HG03097 (cell line): ENCODE data around the gene AREL1.

Experiments used
- ATAC-seq: cut with Tn5 transposase; IDR thresholded peaks from one replicate; pipeline ENCODE4 v1.9.1; 2021; ENCODE audit not compliant: unreplicated experiment, low FRiP score

Gene AREL1

DNA sequence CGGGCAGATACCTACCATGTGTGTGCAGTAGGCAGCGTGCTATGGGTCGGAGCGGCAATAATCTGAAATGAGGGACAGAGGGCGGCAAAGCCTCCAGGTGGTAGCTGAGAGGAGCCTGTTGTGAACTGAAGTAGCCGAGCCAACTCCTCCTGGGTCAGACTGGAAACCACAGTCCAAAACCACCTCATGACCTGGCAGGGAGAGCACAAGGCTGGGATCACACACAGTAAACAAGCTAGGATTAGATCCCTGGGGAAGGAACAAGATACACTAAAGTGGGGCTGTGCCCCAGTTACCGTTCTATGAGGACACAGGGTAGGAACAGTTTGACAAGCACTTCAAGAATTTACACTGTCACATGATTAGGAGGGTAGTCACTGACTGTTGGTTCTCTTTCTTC, 49.0 kb downstream of the AREL1 start:
- no peak for ATAC-seq

DNA sequence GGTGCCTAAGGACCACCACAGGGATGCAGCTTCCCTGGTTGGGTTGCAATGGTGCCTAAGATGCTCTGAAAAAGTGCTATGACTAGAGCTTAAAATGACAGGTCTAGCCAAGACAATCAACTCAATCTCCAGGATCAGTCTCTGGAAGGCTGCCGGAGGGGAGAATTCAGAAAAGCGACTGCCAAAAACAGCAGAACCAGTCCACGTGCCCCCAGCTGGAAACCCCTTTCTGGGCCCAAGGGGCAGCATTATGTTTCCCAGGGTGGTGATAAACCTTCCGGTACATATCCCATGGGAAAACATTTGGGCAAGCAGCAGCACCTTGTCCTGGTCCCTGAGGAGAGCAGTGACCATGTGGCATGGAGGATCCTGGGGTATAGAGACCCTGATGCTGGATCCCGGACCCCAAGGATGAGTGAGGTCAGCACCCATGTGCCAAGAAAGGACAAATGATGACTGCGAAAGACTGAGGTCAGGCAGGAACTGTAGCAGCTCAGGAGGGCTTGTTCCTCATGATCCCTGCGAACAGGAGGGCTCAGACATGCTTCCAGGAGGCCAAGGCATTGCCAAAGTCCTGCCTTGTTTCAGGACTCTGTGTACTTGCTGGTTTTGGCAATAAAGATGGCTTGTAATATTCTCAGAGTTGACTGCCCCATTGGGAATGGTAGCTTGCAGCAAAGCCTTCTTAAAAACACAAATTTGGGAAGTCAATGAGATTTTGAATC, 51.0 kb downstream of the AREL1 start:
- ATAC-seq: no peak

DNA sequence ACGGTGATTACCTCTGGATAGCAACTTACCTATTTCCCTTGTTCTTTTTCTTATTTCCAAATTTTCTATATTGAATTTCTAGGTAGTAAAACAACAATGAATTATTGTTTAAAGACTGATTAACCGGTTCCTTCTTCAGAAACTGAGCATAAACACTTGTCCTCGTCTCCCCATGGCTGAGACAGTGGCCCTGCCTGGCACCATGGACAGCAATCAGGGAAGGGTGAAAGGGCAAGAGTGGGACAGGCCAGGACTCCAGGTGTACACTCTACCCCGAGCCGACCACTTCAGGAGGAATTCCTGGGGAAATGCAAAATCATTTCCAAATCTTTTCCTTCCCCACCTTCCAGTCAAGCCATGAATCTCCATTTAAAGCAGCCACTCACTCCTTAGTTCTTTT, 52.0 kb downstream of the AREL1 start:
- ATAC-seq: no peak

DNA sequence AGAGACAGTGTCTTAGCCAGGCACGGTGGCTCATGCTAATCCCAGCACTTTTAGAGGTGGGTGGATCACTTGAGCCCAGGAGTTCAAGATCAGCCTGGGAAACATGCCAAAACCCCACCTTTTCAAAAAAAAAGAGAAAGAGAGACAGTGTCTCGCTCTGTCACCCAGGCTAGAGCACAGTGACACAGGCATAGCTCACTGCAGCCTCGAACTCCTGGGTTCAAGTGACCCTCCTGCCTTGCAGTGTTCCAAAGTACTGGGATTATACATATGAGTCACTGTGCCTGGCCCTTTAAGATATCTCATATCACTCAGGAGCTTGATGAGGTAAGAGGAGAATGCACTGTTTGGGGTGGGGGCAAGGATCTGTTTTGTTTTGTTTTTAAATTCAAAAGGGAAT, 52.7 kb downstream of the AREL1 start:
- no peak for ATAC-seq

DNA sequence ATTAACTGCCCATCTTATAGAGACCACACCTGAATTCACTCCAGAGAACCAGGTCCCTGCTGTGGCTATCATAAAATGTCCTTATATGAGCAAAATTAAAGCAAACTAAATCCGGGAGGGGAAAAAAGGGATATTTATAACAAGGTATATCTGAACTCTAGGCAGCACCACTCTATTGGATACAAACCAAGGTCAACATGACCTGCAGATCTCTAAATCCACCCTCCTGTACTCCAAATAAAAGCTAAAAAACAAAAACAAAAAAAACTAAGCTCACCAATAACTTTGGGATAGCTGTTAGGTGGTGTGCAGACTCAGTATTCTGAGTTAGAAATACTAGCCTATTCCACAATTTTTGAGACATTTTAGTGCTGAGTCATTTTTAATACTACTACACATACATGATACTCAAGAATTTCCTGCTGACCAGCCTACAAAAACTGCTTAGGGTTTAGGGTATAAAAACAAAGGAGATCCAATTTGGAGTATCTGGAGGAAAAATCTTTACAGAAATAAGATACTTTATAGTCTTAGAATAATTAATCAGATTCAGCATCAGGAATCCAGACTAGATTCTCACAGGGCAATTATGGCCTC, 54.2 kb downstream of the AREL1 start:
- ATAC-seq: no peak

DNA sequence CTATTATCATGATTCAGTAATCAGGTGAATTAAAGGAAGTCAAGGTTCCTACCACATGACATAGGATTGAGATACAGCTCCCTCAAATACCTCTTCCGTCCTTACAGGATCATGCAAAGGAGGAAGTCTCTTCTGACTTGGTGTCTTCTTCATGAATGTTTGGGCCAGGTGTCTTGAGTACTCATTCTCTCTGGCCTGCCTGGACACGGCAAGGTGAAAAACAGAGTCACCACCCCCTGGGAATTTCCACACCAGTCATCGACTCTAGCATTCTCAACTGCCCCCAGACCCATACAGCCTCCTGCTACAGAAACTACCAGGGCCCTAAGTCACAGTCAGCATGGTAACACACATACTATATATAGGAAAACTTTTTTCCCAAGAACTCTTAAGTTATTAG, 55.9 kb downstream of the AREL1 start:
- no peak for ATAC-seq

DNA sequence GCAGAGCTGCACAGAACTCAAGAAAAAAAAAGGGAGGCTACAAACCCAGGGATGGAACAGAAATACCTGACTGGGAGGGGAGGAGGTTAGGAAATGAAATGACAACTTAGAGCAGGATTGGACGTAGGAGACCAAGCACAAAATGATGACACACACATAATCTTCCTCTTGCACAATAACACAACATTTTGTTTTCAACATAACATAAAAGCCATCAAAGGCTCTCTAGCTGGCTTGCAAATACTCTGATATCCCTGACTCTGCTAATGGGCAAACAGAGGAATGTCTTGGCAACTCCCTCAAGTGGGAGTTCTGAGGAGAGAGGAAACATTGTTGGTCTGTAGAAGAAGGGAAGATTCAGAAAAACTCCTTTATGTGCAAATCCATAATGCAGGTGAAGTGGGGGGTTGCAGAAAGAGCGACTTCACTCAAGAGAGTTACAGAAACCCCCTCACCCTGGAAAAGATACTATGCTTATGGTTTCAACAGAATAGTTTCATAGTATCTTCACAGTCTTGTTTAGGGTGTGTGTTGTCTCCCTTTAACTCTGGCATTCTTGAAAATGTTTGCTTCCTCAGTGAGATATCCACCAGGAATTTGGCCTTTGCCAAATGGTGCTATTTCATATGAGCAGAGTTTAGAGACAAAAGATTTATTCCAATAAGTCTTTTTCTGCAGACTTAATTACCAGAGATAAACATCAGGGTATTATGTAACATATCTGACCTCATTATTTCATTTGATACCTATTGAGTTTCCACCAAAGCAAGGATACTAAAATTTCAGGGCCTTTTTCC, 57.1 kb downstream of the AREL1 start:
- ATAC-seq: no peak

DNA sequence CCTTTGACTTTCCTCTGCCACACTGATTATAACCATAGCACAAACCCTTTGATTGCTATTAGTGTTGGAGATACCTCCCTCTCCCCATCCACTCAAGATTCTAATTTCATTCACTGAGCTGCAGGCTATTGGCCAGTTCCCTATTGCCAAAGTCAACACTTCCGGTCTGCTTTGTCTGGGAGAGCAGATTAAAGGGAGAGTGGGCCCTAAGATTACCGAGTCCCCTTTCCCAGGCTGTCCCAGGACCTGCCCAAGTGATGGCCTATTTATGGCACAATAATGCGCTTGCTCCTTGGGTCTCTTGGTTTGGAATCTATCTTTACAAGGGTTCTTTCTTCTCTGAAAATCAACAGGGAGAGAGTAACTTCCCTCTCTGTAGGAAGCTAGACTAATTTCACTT, 57.9 kb downstream of the AREL1 start:
- no peak for ATAC-seq

DNA sequence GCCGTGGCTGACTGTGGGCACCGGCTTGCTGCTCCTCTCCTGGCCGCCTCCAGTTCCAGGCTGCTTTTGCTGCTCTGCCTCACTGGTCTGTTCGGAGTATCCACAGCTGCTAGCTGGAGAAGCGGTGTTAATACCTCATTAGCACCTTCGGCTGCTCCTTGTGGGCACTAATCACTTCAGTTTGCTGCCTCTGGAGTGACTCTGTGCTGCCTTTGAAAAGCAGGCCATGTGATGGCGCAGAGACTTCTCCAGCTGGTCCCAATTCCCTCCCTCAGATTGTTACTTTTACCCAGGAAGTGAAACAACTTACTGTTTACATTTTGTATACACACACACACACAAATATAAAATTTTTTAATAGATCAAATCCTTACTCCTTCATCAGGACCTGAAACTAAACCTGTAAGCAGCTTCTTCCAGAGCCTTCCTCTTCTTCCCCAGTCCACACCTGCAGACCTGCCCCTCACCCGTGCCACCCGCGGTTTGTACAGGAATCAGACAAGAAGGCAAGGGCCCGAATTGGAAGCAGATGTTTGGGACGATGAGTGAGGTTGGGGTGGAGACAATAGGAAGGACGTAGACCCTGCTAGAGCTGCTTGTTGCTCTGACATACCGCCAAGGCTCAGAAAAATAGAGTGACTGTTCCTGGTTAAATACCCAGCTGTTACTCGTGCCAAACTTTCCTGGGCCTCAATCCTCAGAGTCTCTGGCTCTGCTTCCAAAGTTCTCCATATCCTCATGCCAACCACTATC, 59.3 kb downstream of the AREL1 start:
- ATAC-seq: no peak

DNA sequence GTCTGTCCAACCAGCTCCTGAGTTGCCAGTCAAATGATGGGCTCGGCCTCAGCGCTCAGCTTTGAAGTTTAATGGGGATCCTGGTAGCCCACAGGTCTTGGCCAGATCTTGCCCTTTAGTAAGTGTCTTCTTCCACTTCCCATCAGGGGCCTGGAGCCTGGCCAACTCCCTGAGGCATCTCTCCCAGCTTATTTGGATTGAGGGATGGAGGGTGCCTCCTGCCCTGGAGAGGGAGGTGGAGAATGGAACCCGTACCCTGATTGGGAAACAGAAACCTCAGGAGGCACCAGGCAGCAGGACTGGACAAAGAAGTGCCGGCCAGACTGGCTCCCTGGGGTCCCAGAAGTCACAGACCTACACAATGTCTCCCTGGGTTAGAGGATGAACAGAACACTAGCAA, 60.3 kb downstream of the AREL1 start:
- no peak for ATAC-seq

DNA sequence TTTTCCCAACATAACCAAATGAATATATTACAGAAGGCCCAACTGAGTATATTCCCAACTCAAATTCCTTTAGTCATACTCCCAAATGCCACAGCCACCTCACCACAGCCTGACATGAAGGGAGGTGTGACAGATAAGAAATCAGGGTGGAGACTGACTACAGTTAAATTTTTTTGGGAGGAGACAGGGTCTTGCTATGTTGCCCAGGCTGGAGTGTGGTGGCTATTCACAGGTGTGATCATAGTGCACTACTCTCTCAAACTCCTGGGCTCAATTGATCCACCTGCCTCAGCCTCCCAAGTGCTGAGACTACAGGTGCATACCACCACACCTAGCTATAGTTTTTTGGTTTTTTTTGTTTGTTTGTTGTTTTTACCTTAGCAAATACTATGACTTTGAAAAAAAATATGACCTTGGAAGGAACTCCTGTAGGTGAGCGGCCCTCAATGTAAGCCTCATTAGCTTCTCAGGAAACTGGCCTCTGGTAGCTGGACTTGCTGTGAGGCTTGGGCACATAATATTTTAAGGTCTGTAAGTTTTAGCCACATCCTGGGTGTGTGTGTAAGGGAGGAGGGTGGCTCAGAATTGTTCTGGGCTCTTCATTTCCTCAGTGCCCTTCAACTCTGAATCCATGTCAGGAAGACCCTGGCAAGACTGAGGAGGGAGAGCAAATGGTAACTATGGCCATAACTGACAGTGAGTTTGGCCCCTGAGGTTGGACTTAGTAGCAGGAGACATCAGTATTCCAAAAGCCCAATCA, 61.8 kb downstream of the AREL1 start:
- ATAC-seq: no peak

DNA sequence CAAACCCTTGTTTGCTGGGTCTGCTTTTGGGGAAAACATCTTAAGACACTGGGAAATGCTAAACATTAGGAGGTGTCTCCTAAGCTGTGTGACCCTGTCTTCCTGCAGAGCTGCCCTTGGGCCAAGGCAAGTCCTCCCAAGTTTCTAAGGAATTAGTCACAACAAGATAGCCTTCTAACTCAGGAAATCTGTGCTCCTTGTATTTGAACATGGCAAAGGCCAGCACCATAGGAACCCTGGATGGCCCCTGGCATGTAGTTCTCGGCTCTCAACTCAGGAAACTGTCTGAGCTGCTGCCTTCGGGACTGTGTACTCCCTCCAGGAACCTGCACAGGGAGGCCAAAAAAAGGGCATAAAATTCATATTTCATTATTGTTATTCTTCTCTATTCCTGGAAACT, 63.2 kb downstream of the AREL1 start:
- no peak for ATAC-seq

DNA sequence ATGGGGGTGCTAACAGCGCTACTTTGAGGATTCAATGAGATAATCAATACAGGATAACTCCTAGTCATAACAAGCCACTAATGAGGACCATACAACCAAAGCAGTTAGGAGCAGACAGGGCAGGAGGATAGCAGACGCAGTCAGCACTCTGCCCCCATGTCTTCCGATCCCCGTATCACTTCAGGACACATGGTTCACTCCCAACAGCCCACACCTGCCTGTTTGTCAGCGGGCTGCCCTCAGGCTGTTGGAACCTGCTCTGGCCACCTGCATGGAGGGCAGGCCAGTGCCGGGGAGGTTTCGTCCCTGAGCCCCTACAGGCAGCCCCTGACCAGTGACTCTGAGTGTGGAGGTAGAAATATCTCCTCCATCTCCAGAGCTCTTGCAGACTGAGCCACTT, 63.7 kb downstream of the AREL1 start:
- no peak for ATAC-seq

DNA sequence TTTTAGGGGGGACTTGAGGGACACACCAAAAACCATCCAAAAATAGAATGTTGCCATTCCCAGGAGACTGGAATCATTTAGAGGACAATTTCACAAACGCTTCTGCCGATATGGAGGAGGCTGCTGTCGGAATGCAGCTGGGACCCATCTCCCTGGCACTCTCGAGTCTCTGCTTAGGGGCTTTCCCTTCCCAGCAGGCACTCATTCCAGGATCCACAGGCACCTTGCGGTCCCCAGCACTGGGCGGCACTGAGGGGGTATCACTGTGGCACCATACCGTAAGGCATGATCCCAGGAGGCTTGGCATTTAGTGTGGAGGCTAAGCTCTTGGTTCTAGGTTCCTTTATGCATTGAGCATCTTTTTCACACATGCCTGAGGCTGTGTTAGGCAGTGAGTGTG, 64.3 kb downstream of the AREL1 start:
- no peak for ATAC-seq

DNA sequence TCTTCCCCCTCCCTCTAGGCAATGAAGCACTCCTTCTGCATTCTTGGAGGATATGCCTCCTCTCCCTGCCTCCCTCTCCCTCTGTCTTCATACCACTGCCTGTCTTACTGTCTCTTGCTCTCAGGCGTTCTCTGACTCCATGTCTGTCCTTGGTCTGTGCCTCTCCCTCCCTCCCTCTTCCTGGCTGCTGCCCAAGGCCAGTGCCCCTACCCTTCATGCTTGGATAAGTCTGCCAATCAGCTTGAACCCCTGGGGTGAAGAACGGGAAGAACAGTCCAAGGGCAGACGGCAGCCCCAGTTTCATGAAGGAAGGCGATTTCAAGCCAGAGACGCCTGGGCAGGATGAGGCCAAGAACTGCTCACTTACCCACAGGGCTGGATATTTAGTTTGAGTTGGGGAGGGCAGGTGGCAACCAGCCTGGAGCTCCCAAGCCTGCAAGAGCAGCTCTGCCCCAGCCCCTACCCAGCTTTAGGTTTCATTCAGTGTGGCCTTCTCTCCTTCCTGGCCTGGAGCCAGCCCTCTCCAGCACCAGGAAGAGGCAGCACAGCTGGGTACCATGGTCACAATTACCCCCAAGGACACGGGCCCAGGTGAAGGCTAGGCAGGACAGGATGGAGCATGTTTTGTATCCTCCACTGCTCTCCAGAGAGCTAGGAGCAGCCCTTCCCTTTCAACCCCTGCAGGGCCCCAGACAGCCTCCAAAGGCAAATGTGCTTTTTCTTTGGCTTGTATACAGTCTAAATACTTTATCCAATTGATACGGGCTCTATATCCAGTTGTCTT, 65.0 kb downstream of the AREL1 start:
- ATAC-seq: no peak

DNA sequence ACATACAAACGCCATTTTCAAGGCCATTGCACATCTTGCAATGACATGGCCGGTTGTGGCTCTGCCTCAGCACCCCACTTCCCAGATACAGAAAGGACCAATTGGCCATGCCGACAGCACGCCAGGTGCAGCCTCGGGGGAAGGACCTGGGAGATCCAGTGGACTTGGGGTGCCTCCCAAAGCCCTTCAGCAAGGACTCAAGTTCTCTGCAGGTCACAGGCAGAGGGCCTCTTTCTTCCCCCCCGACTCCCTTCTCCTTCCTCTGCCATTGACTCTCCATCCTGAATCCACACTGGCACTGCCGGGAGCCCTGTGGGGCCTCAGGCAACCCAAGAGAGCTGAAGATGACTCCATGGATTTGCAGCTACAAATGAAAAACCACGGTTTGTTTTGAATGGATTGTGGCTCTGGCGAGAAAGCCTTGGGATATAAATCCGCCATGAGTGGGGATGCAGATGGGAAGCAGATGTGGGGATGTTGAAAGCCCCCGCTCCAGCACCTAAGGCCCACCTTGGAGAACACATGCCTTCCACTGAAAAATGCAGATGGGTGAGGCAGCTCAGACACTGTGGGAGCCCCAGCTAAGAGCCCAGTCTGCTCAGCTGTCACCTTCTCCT, 65.7 kb downstream of the AREL1 start:
- ATAC-seq: no peak

DNA sequence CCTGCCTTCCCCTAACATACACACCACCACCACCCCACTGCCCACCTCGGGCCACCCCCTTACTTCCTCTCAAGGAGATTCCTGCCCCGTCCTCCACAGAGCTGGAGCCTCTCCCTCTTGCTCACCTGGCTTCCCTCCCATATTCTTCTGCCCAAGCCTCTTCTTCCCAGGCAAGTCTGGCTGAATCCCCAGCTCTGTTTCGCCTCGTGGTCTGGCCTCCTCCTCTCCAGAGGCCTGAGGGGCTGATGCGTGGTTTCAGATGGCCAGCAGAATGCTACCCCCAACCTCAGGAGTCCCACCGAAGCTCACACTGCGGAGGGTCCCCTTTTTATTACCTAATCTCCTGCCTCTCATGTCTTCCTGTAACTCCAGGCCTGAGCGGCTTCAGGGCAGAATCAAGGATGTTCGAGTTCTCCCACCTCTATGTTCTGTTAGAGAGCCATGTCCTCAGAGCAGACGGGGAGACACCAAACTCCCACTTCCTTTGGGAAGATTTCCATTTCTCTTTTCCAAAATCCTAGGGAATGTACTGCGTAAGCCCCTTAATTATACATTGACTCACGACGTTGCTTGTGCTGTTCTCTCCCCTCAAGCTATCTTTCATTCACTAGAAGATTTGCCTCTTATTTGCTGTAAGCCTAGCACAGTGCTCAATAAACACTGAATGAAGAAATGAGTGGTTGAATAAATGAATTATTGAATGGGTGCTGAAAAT, 67.0 kb downstream of the AREL1 start:
- no peak for ATAC-seq

DNA sequence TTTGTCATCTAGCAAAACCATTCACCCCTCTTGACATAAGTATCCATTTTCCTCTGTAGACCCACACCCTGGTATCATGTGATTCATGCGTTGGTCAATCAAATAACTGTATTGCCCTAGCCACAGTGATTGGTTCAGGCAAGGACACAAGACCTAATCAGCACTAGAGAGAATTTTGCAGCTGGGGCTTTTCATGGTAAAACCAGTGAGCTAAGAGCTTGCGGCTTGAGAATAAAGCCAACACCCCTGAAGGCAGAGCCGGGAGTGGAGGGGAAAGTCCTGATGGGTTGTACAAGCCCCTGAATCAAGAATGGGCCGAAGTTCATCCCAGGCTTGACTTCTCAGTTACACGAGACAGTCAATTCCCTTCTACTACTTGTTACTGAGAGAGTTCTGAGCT, 67.6 kb downstream of the AREL1 start:
- no peak for ATAC-seq
